PFSK-1 (cell line): Measurements from ENCODE around the gene ANKRD10.

Source experiments
- FOXP2 ChIP-seq: optimal IDR thresholded peaks from 2 replicates; pipeline ENCODE3; 2011; ENCODE audit warnings: borderline replicate concordance, control low read depth, inconsistent platforms; ENCODE audit not compliant: insufficient read depth; ENCODE audit errors: extremely low read length, extremely low read depth
- POLR2AphosphoS5 ChIP-seq: IDR thresholded peaks from 2 replicates; pipeline ENCODE4 v1.6.1; 2012; ENCODE audit warnings: low read depth, mild to moderate bottlenecking, control low read depth, low read length, moderate library complexity
- REST ChIP-seq, 2 experiments: IDR thresholded peaks; 2 replicates each; pipeline versions ENCODE4 v1.6.1 to v1.8.0; 2011 to 2012; ENCODE audit warnings: low read depth in 2 of 2, low read length in 2 of 2, control low read depth in 1 of 2, inconsistent platforms in 1 of 2, mild to moderate bottlenecking in 1 of 2, moderate library complexity in 1 of 2; ENCODE audit not compliant: insufficient read depth in 1 of 2
- SIN3A ChIP-seq: IDR thresholded peaks from 2 replicates; pipeline ENCODE4 v1.6.1; 2012; ENCODE audit warnings: mild to moderate bottlenecking, low read length, moderate library complexity, borderline replicate concordance; ENCODE audit not compliant: insufficient read depth
- TAF1 ChIP-seq: IDR thresholded peaks from 2 replicates; pipeline ENCODE4 v1.6.1; 2012; ENCODE audit warnings: low read length, control low read depth, borderline replicate concordance; ENCODE audit not compliant: insufficient read depth

The ANKRD10 gene

GRCh38 chr13:110944968-110945927 lies 30.4 kb upstream of the ANKRD10 start:
- TF ChIP-seq FOXP2 = no peak

- TF ChIP-seq REST (IDR thresholded peaks at IDR 0.05; ENCODE audit: insufficient read depth in 1 of 2, low read depth in 2 of 2, low read length in 2 of 2) (no peak), TAF1 (no peak), SIN3A (no peak), POLR2AphosphoS5 (no peak), FOXP2 (no peak)
Measured at GRCh38 chr13:110944121-110944967, 29.5 kb upstream of the ANKRD10 start.

GRCh38 chr13:110942248-110942981 lies 27.5 kb upstream of the ANKRD10 start:
- TF ChIP-seq FOXP2 (no peak), TAF1 (no peak), POLR2AphosphoS5 (no peak), SIN3A (no peak), REST (IDR thresholded peaks at IDR 0.05; ENCODE audit: insufficient read depth in 1 of 2, low read depth in 2 of 2, low read length in 2 of 2) (no peak)

GRCh38 chr13:110938662-110939421 lies 24.0 kb upstream of the ANKRD10 start:
- TF ChIP-seq REST (IDR thresholded peaks at IDR 0.05; ENCODE audit: insufficient read depth in 1 of 2, low read depth in 2 of 2, low read length in 2 of 2) (no peak), TAF1 (no peak), POLR2AphosphoS5 (no peak), FOXP2 (no peak), SIN3A (no peak)
